Measurements from ENCODE around the gene RPL22L1. TPM values are rescaled to one million over a fixed set of nuclear protein-coding genes. Genes with fewer than 3 reads are reported as not detected.

RPL22L1 gene
- total and polyA plus RNA-seq, 2 of the 4 experiments (the other 2 are of a cell fraction) = 37.1 to 92.0 TPM

DNA sequence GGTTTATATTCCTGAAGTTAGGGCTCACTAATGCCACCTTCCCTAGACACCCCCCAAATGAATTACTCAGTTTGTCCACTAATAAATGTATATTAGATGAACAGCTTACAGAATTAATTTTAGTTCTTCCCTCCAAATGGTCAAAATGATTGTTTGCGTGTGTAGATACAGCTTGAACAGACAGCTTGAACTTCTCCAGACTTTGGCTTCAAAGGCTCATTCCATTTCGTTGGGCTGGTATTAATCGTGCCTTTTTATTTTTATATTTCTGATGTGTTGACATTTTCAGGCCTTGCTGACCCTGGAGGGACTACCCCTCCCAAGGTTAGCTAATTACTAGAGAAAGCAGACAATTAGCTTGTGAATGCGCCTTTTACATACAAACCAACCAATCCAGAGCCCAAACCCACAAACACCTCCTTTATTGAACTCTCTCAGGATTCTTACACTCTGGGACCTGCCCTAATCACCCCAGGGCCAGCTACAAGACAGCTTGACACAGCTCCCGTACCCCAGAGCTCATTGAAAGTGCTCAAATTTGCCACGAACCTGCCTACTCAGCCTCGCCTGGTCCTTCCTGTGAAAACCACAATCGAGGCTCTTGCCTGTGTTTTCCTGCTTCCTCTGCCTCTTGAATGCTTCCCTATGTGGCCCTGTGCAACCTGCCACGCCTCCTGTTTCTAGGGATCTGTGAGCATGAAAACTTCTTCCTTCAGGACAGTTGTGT is 40.3 kb downstream of the RPL22L1 start:
- H3K23ac ChIP-seq (ENCODE audit: low read depth, low read length) = no peak overlapping the region
- H2BK5ac ChIP-seq (ENCODE audit: low read depth, low read length, poor library complexity, severe bottlenecking) = no peak overlapping the region
- no peak for ATAC-seq (ENCODE audit: low read depth)
- H2AFZ ChIP-seq (replicated peaks; ENCODE audit: low read length, poor library complexity) = no peak overlapping the region
- H3K14ac ChIP-seq (replicated peaks; ENCODE audit: low read depth, low read length) = no peak overlapping the region
- TF ChIP-seq, protein P1, sequence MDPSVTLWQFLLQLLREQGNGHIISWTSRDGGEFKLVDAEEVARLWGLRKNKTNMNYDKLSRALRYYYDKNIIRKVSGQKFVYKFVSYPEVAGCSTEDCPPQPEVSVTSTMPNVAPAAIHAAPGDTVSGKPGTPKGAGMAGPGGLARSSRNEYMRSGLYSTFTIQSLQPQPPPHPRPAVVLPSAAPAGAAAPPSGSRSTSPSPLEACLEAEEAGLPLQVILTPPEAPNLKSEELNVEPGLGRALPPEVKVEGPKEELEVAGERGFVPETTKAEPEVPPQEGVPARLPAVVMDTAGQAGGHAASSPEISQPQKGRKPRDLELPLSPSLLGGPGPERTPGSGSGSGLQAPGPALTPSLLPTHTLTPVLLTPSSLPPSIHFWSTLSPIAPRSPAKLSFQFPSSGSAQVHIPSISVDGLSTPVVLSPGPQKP (IDR thresholded peaks at IDR 0.05; ENCODE audit: borderline replicate concordance, low read depth, low read length) = no peak
- no peak for TF ChIP-seq NFE2L2 (IDR thresholded peaks at IDR 0.05; ENCODE audit: low read depth, low read length)
- TF ChIP-seq RAD21 (IDR thresholded peaks at IDR 0.05; ENCODE audit: low read length) = no peak
- no peak for TF ChIP-seq SMC3 (IDR thresholded peaks at IDR 0.05; ENCODE audit: low read depth, low read length)
- TF ChIP-seq MAFK (IDR thresholded peaks at IDR 0.05; ENCODE audit: low read depth, low read length) = no peak
- TF ChIP-seq FOS (IDR thresholded peaks at IDR 0.05; ENCODE audit: low read depth, low read length) = no peak
- TF ChIP-seq POLR2A (IDR thresholded peaks at IDR 0.05; ENCODE audit: low read depth, low read length) = no peak
- TF ChIP-seq, protein P2, sequence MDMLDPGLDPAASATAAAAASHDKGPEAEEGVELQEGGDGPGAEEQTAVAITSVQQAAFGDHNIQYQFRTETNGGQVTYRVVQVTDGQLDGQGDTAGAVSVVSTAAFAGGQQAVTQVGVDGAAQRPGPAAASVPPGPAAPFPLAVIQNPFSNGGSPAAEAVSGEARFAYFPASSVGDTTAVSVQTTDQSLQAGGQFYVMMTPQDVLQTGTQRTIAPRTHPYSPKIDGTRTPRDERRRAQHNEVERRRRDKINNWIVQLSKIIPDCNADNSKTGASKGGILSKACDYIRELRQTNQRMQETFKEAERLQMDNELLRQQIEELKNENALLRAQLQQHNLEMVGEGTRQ (IDR thresholded peaks at IDR 0.05; ENCODE audit: low read depth, low read length) = no peak
- no peak for TF ChIP-seq BHLHE40 (IDR thresholded peaks at IDR 0.05; ENCODE audit: low read depth, low read length)
- no peak for TF ChIP-seq MXI1 (IDR thresholded peaks at IDR 0.05; ENCODE audit: borderline replicate concordance, low read depth, low read length)
- no peak for TF ChIP-seq CHD1 (IDR thresholded peaks at IDR 0.05; ENCODE audit: low read depth, low read length)
- no peak for TF ChIP-seq MAZ (IDR thresholded peaks at IDR 0.05; ENCODE audit: borderline replicate concordance, low read depth, low read length)
- TF ChIP-seq RCOR1 (IDR thresholded peaks at IDR 0.05; ENCODE audit: insufficient replicate concordance, low read length) = no peak
- H4K20me1 ChIP-seq (ENCODE audit: insufficient read depth, low read length) = no peaks in the 10 kb centered on the region
- H3K56ac ChIP-seq (ENCODE audit: extremely low read depth, insufficient read depth, low read length) = no peak overlapping the region
- H3K27me3 ChIP-seq (ENCODE audit: control insufficient read depth, insufficient read depth, low read length) = peaks cover 20% of the 10 kb centered on the region
- H2AK5ac ChIP-seq (ENCODE audit: low read depth, low read length) = no peak overlapping the region
- no peak overlapping the region for H4K5ac ChIP-seq (ENCODE audit: low read depth, low read length)
- H2BK20ac ChIP-seq (ENCODE audit: low read depth, low read length) = no peak overlapping the region
- no peak overlapping the region for H3K4ac ChIP-seq (ENCODE audit: low read depth, low read length)
- no peak overlapping the region for H3K4me2 ChIP-seq (ENCODE audit: low read depth, low read length)
- H4K8ac ChIP-seq (ENCODE audit: low read depth in 2 of 2, low read length in 2 of 2) = no peak overlapping the region
- H3K18ac ChIP-seq (ENCODE audit: low read depth, low read length) = no peak overlapping the region
- intact Hi-C loops (cut with micrococcal nuclease) (no loop called here), in situ Hi-C loops (cut with MboI; ENCODE audit: low sequenced_read_pairs) (loop anchor here (5.0 kb wide), 1 partner anchor 517 kb away; no protein-coding TSS in a partner anchor), dilution Hi-C loops (cut with HindIII; ENCODE audit: low sequenced_read_pairs, unreplicated experiment) (no loop called here)
- no peak overlapping the region for H2AK9ac ChIP-seq (replicated peaks; ENCODE audit: low read depth, low read length, poor library complexity)
- no peaks in the 10 kb centered on the region for H3K36me3 ChIP-seq (ENCODE audit: control insufficient read depth, insufficient read depth, low read length)
- WGBS, 2 experiments (ENCODE audit: extremely low coverage in 2 of 2, insufficient read length in 1 of 2) = 75% methylated on average over 6 of the region's 9 CpGs; no CpG with 5 or more reads in 1 of the 2 experiments
- no peak overlapping the region for H2BK15ac ChIP-seq (ENCODE audit: low read depth, low read length)
- DNase-seq = no peak
- no peaks in the 10 kb centered on the region for H3K9me3 ChIP-seq (ENCODE audit: control insufficient read depth, insufficient read depth, low read length)
- ChIA-PET CTCF (interaction anchor here (0.6 to 1.2 kb wide), 2 partner anchors 9 to 384 kb away, joined by 3 to 6 read pairs; no protein-coding TSS in a partner anchor), POLR2A (ENCODE audit: unreplicated experiment) (no interaction called here)
- no peak overlapping the region for H3K4me3 ChIP-seq (ENCODE audit: insufficient read depth, low read depth, low read length)
- no peaks in the 10 kb centered on the region for H3K9me1 ChIP-seq (ENCODE audit: insufficient read depth, low read length)
- no peaks in the 10 kb centered on the region; the same call in 1 of the 2 replicates for H3K4me1 ChIP-seq (ENCODE audit: control insufficient read depth, insufficient read depth, low read length)
- H3K79me1 ChIP-seq (ENCODE audit: low read depth in 1 of 2, low read length in 2 of 2) = no peaks in the 10 kb centered on the region
- H3K27ac ChIP-seq (ENCODE audit: insufficient read depth, low read length) = no peak overlapping the region
- BruUV-seq (replicated peaks) = no TSS peak
- no peak overlapping the region for H2BK120ac ChIP-seq (ENCODE audit: low read depth, low read length)
- no peak overlapping the region for H3K9ac ChIP-seq (ENCODE audit: low read depth, low read length)
- H4K91ac ChIP-seq (ENCODE audit: insufficient read depth, low read depth, low read length) = no peak overlapping the region
